ENCODE data around the gene EBNA1BP2. TPM values are rescaled to one million over a fixed set of nuclear protein-coding genes. Genes with fewer than 3 reads are reported as not detected.
"Not testable (repeated sequence)": the region's sequence is repeated elsewhere in the genome, so short reads cannot be mapped to it uniquely, and the experiment has no call there.

The EBNA1BP2 gene
- total RNA-seq, 1 experiment from 2014 or later, result 109 TPM

DNA sequence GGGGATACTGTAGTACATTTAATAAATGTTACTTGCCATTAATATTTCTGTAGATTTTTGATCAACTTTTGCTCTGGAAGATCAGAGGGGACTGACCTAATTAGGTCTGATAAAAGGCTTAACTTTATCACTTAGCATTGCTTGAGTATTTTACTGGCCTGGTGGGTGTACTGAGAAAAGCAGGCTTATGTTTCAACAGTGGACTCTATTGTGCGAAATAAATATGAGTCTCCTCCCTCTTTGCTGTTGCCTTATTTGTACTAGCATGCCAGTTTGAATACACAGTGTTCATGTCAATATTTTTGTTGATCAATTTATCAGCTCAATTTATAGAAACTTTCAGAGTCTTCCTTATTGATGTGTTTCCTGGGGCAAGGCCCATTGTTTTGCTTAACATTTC lies 49.1 kb downstream of the EBNA1BP2 start:
- intact Hi-C loops (cut with micrococcal nuclease), result no loop called here
- Histone ChIP-seq H4K20me1 (ENCODE audit: insufficient read depth) (no peaks in the 10 kb centered on the region), H3K4me1 (ENCODE audit: control insufficient read depth in 1 of 2, insufficient read depth in 2 of 2, low read length in 2 of 2) (no peaks in the 10 kb centered on the region), H3K27ac (ENCODE audit: low read depth, low read length) (no peak overlapping the region), H3K79me2 (ENCODE audit: insufficient read depth, low read length) (no peaks in the 10 kb centered on the region), H3K9me3 (ENCODE audit: control insufficient read depth in 1 of 2, insufficient read depth in 1 of 2, low read depth in 1 of 2, low read length in 2 of 2) (no peaks in the 10 kb centered on the region), H3K9me2 (ENCODE audit: insufficient read depth) (no peaks in the 10 kb centered on the region), H3K4me3 (replicated peaks in 1 of 2; ENCODE audit: low read depth in 1 of 2, low read length in 2 of 2) (no peak overlapping the region), H3K36me3 (ENCODE audit: control insufficient read depth in 1 of 2, insufficient read depth in 2 of 2, low read length in 2 of 2) (no peaks in the 10 kb centered on the region), H2AFZ (ENCODE audit: low read depth, low read length, poor library complexity, severe bottlenecking) (no peak overlapping the region), H3K27me3 (ENCODE audit: insufficient read depth, low read length) (no peaks in the 10 kb centered on the region), H3K9ac (ENCODE audit: low read length) (no peak overlapping the region), H3K4me2 (ENCODE audit: low read length) (no peak overlapping the region)
- ChIA-PET POLR2A (no interaction called here), RAD21 (ENCODE audit: low non-redundant PET in 1 of 2, low total read pairs in 2 of 2, uncharacterized antibody in 2 of 2, unreplicated experiment in 2 of 2) (interaction anchor here in 1 of 2 experiments (0.6 kb wide), 1 partner anchor 210 kb away, joined by 3 read pairs; no protein-coding TSS in a partner anchor), CTCF (interaction anchor here (0.9 kb wide), 1 partner anchor 21 kb away, joined by 3 read pairs; no protein-coding TSS in a partner anchor)
- ATAC-seq (no peak), DNase-seq (ENCODE audit: low read depth, low spot score) (no peak)
- TF ChIP-seq TCF7L2 (IDR thresholded peaks at IDR 0.05; ENCODE audit: borderline replicate concordance, extremely low read depth, insufficient read depth, insufficient read length) (no peak), JUND (IDR thresholded peaks at IDR 0.05) (no peak), SRF (IDR thresholded peaks at IDR 0.05; ENCODE audit: low read depth) (no peak), SIN3A (IDR thresholded peaks at IDR 0.05; ENCODE audit: low read depth) (no peak)
- no TSS peak for BruUV-seq (replicated peaks)

DNA sequence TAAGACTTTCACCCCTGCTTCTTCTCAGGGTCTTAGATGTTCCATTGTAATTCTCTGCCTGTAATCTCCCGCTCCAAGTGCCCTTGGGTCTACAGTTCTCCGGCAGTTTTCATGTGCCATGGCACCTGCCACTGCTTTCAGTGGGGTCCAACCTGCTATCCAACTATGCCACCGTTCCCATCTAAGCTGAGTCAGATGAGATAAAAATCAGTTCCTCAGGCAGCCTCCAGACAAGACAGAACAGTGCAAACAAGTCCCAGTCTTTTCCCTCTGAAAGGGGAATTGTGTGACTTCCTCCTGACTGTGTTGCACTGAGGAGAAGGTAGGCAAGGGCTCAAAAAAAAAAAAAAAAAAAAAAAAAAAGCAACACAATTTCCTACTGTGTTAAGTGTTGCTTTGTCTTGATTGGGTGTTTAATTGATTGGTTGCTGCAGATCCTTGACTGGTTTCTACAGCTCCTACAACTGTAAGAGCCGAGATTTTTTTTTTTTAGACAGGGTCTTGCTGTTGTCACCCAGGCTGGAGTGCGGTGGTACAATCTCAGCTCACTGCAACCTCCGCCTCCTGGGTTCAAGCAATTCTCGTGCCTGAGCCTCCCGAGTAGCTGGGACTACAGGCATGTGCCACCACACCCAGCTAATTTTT lies 50.7 kb downstream of the EBNA1BP2 start:
- intact Hi-C loops (cut with micrococcal nuclease), result no loop called here
- Histone ChIP-seq H3K4me3 (replicated peaks in 1 of 2; ENCODE audit: low read depth in 1 of 2, low read length in 2 of 2) (no peak overlapping the region), H3K27ac (ENCODE audit: low read depth, low read length) (no peak overlapping the region), H3K9ac (ENCODE audit: low read length) (no peak overlapping the region), H3K4me2 (ENCODE audit: low read length) (no peak overlapping the region), H3K9me3 (ENCODE audit: control insufficient read depth in 1 of 2, insufficient read depth in 1 of 2, low read depth in 1 of 2, low read length in 2 of 2) (no peaks in the 10 kb centered on the region), H3K79me2 (ENCODE audit: insufficient read depth, low read length) (no peaks in the 10 kb centered on the region), H3K36me3 (ENCODE audit: control insufficient read depth in 1 of 2, insufficient read depth in 2 of 2, low read length in 2 of 2) (no peaks in the 10 kb centered on the region), H4K20me1 (ENCODE audit: insufficient read depth) (no peaks in the 10 kb centered on the region), H3K9me2 (ENCODE audit: insufficient read depth) (no peaks in the 10 kb centered on the region), H3K4me1 (ENCODE audit: control insufficient read depth in 1 of 2, insufficient read depth in 2 of 2, low read length in 2 of 2) (no peaks in the 10 kb centered on the region), H3K27me3 (ENCODE audit: insufficient read depth, low read length) (no peaks in the 10 kb centered on the region), H2AFZ (ENCODE audit: low read depth, low read length, poor library complexity, severe bottlenecking) (no peak overlapping the region)
- BruUV-seq (replicated peaks), result no TSS peak
- TF ChIP-seq TCF7L2 (IDR thresholded peaks at IDR 0.05; ENCODE audit: borderline replicate concordance, extremely low read depth, insufficient read depth, insufficient read length) (no peak), ELF1 (IDR thresholded peaks at IDR 0.05; ENCODE audit: borderline replicate concordance, low read depth) (no peak)
- no peak for ATAC-seq
- ChIA-PET CTCF (no interaction called here), POLR2A (no interaction called here), RAD21 (ENCODE audit: low non-redundant PET in 1 of 2, low total read pairs in 2 of 2, uncharacterized antibody in 2 of 2, unreplicated experiment in 2 of 2) (no interaction called here)
- no peak for DNase-seq (ENCODE audit: low read depth, low spot score)

DNA sequence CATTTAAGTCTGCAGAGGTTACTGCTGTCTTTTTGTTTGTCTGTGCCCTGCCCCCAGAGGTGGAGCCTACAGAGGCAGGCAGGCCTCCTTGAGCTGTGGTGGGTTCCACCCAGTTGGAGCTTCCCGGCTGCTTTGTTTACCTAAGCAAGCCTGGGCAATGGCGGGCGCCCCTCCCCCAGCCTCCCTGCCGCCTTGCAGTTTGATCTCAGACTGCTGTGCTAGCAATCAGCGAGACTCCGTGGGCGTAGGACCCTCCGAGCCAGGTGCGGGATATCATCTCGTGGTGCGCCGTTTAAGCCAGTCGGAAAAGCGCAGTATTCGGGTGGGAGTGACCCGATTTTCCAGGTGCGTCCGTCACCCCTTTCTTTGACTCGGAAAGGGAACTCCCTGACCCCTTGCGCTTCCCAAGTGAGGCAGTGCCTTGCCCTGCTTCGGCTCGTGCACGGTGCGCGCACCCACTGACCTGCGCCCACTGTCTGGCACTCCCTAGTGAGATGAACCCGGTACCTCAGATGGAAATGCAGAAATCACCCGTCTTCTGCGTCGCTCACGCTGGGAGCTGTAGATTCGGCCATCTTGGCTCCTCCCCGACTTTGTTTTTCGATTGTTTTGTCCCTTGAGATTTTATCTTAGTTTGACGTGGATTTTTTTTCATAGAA lies 52.0 kb downstream of the EBNA1BP2 start:
- BruUV-seq (replicated peaks); H3K9me3 ChIP-seq (ENCODE audit: control insufficient read depth in 1 of 2, insufficient read depth in 1 of 2, low read depth in 1 of 2, low read length in 2 of 2); H3K4me3 ChIP-seq (replicated peaks in 1 of 2; ENCODE audit: low read depth in 1 of 2, low read length in 2 of 2); POLR2A ChIA-PET; CTCF ChIA-PET; H3K9me2 ChIP-seq (ENCODE audit: insufficient read depth); H3K9ac ChIP-seq (ENCODE audit: low read length); H3K79me2 ChIP-seq (ENCODE audit: insufficient read depth, low read length); H4K20me1 ChIP-seq (ENCODE audit: insufficient read depth); RAD21 ChIA-PET (ENCODE audit: low non-redundant PET in 1 of 2, low total read pairs in 2 of 2, uncharacterized antibody in 2 of 2, unreplicated experiment in 2 of 2); H3K4me2 ChIP-seq (ENCODE audit: low read length); intact Hi-C loops (cut with micrococcal nuclease); DNase-seq (ENCODE audit: low read depth, low spot score); H3K36me3 ChIP-seq (ENCODE audit: control insufficient read depth in 1 of 2, insufficient read depth in 2 of 2, low read length in 2 of 2); H3K27ac ChIP-seq (ENCODE audit: low read depth, low read length); H3K4me1 ChIP-seq (ENCODE audit: control insufficient read depth in 1 of 2, insufficient read depth in 2 of 2, low read length in 2 of 2); H2AFZ ChIP-seq (ENCODE audit: low read depth, low read length, poor library complexity, severe bottlenecking); ATAC-seq; H3K27me3 ChIP-seq (ENCODE audit: insufficient read depth, low read length): not testable (repeated sequence)
